Measurements from ENCODE around the gene UBIAD1.
A peak's percentile ranks its signal among the peaks of the same experiment; 100 is the strongest.

Gene UBIAD1

GRCh38 chr1:11314959-11315358 lies 42.0 kb downstream of the UBIAD1 start:
- DNase-seq, result no peak

- DNase-seq, result no peak
Measured at GRCh38 chr1:11316701-11317100, 43.7 kb downstream of the UBIAD1 start.

- DNase-seq, result no peak
Measured at GRCh38 chr1:11318982-11319381, 46.0 kb downstream of the UBIAD1 start.

- DNase-seq, result peak; percentile 9
Measured at GRCh38 chr1:11320153-11320936, 47.3 kb downstream of the UBIAD1 start.

GRCh38 chr1:11321656-11322491 lies 48.9 kb downstream of the UBIAD1 start:
- no peak for DNase-seq

- DNase-seq, result no peak
Measured at GRCh38 chr1:11324567-11325165, 51.7 kb downstream of the UBIAD1 start.

- no peak for DNase-seq
Measured at GRCh38 chr1:11326070-11326469, 53.1 kb downstream of the UBIAD1 start.

GRCh38 chr1:11328444-11328843 lies 55.4 kb downstream of the UBIAD1 start:
- DNase-seq, result no peak

- DNase-seq, result no peak
Measured at GRCh38 chr1:11330411-11330810, 57.4 kb downstream of the UBIAD1 start.

- DNase-seq, result no peak
Measured at GRCh38 chr1:11331036-11331944, 58.3 kb downstream of the UBIAD1 start.

- DNase-seq, result no peak
Measured at GRCh38 chr1:11331945-11332546, 59.0 kb downstream of the UBIAD1 start.

GRCh38 chr1:11333631-11334030 lies 60.6 kb downstream of the UBIAD1 start:
- no peak for DNase-seq

GRCh38 chr1:11334261-11334804 lies 61.3 kb downstream of the UBIAD1 start:
- DNase-seq, result no peak

GRCh38 chr1:11334821-11335220 lies 61.8 kb downstream of the UBIAD1 start:
- DNase-seq, result no peak

- DNase-seq, result no peak
Measured at GRCh38 chr1:11335417-11336056, 62.5 kb downstream of the UBIAD1 start.

GRCh38 chr1:11337580-11338073 lies 64.6 kb downstream of the UBIAD1 start:
- DNase-seq, result peak; percentile 67

All from activated T-cell treated with anti-CD3 and anti-CD28 coated beads for 4 hours (primary cell).